Measurements from ENCODE around the gene RPS14.
A peak's percentile ranks its signal among the peaks of the same experiment; 100 is the strongest.

- TF ChIP-seq CTCF (IDR thresholded peaks at IDR 0.05) (peak; percentile 87), OVOL2 (CRISPR knock-in tag; IDR thresholded peaks at IDR 0.05; ENCODE audit: borderline replicate concordance) (no peak), FOXJ3 (CRISPR knock-in tag; IDR thresholded peaks at IDR 0.05; ENCODE audit: borderline replicate concordance) (no peak)
Observed at GRCh38 chr5:150458802-150459557, 9.4 kb upstream of the RPS14 start.
